ENCODE measurements around the gene EHMT2.

EHMT2 gene

GRCh38 chr6:31837369-31838113 lies 60.0 kb downstream of the EHMT2 start:
- no peak for DNase-seq

GRCh38 chr6:31836474-31837368 lies 60.8 kb downstream of the EHMT2 start:
- no peak for DNase-seq

- no peak for DNase-seq
Measured at GRCh38 chr6:31836047-31836473, 61.4 kb downstream of the EHMT2 start.

- peak; percentile 78 to 85 for DNase-seq
Measured at GRCh38 chr6:31834367-31835250, 62.9 kb downstream of the EHMT2 start.

GRCh38 chr6:31831350-31832215 lies 65.9 kb downstream of the EHMT2 start:
- DNase-seq, result peak in 1 of 2 donors; percentile 59

GRCh38 chr6:31830886-31831335 lies 66.6 kb downstream of the EHMT2 start:
- peak in 1 of 2 donors; percentile 37 for DNase-seq
